ENCODE measurements around the gene RITA1. TPM values are rescaled to one million over a fixed set of nuclear protein-coding genes. Genes with fewer than 3 reads are reported as not detected.

RITA1 gene
- total and polyA plus RNA-seq, 10 of the 15 experiments (the other 5 are each of a cell fraction or from before 2014, with no cell fraction given), result 2.3 to 39.9 (median 24.8) TPM

DNA sequence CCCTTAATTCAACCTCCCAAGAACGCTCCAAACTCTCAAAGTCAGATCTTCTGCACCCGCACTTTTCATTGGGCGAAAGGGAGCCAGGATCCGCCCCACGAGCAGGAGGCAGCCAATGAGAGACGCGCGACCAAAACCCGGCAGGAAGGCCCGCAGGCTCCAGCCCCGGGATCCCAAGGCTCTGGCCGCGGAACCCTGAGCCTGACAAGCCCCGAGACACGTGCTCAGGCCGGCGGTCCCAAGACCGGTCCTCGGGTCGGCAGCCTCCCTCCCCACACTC is 681 bp upstream of the RITA1 start:
- no peaks in the 10 kb centered on the region for H4K20me1 ChIP-seq (ENCODE audit: control insufficient read depth, insufficient read depth)
- DNase-seq (ENCODE audit: low read depth, low spot score), result peak; percentile 81
- WGBS (ENCODE audit: insufficient coverage, insufficient replicate concordance, low lambda C conversion rate, missing lambda C conversion rate), result 1% methylated on average over 20 of the region's 20 CpGs
- TF ChIP-seq, protein P1, sequence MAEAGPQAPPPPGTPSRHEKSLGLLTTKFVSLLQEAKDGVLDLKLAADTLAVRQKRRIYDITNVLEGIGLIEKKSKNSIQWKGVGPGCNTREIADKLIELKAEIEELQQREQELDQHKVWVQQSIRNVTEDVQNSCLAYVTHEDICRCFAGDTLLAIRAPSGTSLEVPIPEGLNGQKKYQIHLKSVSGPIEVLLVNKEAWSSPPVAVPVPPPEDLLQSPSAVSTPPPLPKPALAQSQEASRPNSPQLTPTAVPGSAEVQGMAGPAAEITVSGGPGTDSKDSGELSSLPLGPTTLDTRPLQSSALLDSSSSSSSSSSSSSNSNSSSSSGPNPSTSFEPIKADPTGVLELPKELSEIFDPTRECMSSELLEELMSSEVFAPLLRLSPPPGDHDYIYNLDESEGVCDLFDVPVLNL (IDR thresholded peaks at IDR 0.05; ENCODE audit: low read depth, low read length), result no peak
- TF ChIP-seq SMARCA5 (IDR thresholded peaks at IDR 0.05) (no peak), CREB1 (IDR thresholded peaks at IDR 0.05; ENCODE audit: low read depth) (0 out of 2 replicates have a peak, but pooled peaks have one; percentile 1), IKZF1 (conservative IDR thresholded peaks at IDR 0.05) (no peak), MXI1 (IDR thresholded peaks at IDR 0.05; ENCODE audit: low read depth, low read length) (peak; percentile 60; the same call in 1 of the 2 replicates), SUPT20H (IDR thresholded peaks at IDR 0.05; ENCODE audit: borderline replicate concordance, control insufficient read depth, low read depth, low read length) (no peak), YBX1 (IDR thresholded peaks at IDR 0.05) (no peak), NFYA (IDR thresholded peaks at IDR 0.05; ENCODE audit: borderline replicate concordance, low read depth, low read length) (peak; percentile 11; the same call in 1 of the 2 replicates), ZNF24 (IDR thresholded peaks at IDR 0.05) (no peak), NFXL1 (IDR thresholded peaks at IDR 0.05; ENCODE audit: borderline replicate concordance) (no peak), CHD1 (IDR thresholded peaks at IDR 0.05; ENCODE audit: low read depth, low read length) (no peak)
- TF ChIP-seq, protein P2, sequence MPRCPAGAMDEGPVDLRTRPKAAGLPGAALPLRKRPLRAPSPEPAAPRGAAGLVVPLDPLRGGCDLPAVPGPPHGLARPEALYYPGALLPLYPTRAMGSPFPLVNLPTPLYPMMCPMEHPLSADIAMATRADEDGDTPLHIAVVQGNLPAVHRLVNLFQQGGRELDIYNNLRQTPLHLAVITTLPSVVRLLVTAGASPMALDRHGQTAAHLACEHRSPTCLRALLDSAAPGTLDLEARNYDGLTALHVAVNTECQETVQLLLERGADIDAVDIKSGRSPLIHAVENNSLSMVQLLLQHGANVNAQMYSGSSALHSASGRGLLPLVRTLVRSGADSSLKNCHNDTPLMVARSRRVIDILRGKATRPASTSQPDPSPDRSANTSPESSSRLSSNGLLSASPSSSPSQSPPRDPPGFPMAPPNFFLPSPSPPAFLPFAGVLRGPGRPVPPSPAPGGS (IDR thresholded peaks at IDR 0.05; ENCODE audit: borderline replicate concordance, insufficient read depth, low read depth, low read length, poor library complexity, severe bottlenecking), result no peak
- TF ChIP-seq, protein P3, sequence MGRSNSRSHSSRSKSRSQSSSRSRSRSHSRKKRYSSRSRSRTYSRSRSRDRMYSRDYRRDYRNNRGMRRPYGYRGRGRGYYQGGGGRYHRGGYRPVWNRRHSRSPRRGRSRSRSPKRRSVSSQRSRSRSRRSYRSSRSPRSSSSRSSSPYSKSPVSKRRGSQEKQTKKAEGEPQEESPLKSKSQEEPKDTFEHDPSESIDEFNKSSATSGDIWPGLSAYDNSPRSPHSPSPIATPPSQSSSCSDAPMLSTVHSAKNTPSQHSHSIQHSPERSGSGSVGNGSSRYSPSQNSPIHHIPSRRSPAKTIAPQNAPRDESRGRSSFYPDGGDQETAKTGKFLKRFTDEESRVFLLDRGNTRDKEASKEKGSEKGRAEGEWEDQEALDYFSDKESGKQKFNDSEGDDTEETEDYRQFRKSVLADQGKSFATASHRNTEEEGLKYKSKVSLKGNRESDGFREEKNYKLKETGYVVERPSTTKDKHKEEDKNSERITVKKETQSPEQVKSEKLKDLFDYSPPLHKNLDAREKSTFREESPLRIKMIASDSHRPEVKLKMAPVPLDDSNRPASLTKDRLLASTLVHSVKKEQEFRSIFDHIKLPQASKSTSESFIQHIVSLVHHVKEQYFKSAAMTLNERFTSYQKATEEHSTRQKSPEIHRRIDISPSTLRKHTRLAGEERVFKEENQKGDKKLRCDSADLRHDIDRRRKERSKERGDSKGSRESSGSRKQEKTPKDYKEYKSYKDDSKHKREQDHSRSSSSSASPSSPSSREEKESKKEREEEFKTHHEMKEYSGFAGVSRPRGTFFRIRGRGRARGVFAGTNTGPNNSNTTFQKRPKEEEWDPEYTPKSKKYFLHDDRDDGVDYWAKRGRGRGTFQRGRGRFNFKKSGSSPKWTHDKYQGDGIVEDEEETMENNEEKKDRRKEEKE (IDR thresholded peaks at IDR 0.05), result no peak
- TF ChIP-seq, protein P4, sequence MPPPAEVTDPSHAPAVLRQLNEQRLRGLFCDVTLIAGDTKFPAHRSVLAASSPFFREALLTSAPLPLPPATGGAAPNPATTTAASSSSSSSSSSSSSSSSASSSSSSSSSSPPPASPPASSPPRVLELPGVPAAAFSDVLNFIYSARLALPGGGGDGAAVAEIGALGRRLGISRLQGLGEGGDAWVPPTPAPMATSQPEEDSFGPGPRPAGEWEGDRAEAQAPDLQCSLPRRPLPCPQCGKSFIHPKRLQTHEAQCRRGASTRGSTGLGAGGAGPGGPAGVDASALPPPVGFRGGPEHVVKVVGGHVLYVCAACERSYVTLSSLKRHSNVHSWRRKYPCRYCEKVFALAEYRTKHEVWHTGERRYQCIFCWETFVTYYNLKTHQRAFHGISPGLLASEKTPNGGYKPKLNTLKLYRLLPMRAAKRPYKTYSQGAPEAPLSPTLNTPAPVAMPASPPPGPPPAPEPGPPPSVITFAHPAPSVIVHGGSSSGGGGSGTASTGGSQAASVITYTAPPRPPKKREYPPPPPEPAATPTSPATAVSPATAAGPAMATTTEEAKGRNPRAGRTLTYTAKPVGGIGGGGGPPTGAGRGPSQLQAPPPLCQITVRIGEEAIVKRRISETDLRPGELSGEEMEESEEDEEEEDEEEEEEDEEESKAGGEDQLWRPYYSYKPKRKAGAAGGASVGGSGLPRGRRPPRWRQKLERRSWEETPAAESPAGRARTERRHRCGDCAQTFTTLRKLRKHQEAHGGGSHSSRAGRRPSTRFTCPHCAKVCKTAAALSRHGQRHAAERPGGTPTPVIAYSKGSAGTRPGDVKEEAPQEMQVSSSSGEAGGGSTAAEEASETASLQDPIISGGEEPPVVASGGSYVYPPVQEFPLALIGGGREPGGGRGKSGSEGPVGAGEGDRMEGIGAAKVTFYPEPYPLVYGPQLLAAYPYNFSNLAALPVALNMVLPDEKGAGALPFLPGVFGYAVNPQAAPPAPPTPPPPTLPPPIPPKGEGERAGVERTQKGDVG (CRISPR knock-in tag; IDR thresholded peaks at IDR 0.05), result no peak

More for the DNA sequence above, 681 bp upstream of the RITA1 start:
- H3K79me2 ChIP-seq (ENCODE audit: control insufficient read depth, insufficient read depth, low read length), result peaks cover 50% of the 10 kb centered on the region
- no peaks in the 10 kb centered on the region for H3K27me3 ChIP-seq (replicated peaks in 1 of 2; ENCODE audit: control insufficient read depth in 2 of 2, insufficient read depth in 2 of 2, low read length in 1 of 2)
- peaks cover 8 to 21% of the 10 kb centered on the region in 2 experiments for H3K36me3 ChIP-seq (ENCODE audit: control insufficient read depth in 2 of 2, insufficient read depth in 2 of 2, low read length in 1 of 2)
- H3K4me3 ChIP-seq, result peak overlapping the region; percentile 86
- peak overlapping the region; percentile 94 for H3K27ac ChIP-seq (ENCODE audit: control insufficient read depth, insufficient read depth)
- ATAC-seq (peak; percentile 87), FAIRE-seq (peak; percentile 98)
- H3K4me1 ChIP-seq (ENCODE audit: control insufficient read depth, insufficient read depth, low read length), result peaks cover 9% of the 10 kb centered on the region
- RAD21 ChIA-PET (ENCODE audit: unreplicated experiment), result interaction anchor here (0.8 to 2.2 kb wide), 7 partner anchors 18 to 261 kb away, joined by 3 to 8 read pairs (median 3); no protein-coding TSS in a partner anchor
- TSS peak; percentile 72 for BruUV-seq (replicated peaks)
- peak overlapping the region; percentile 97 for H2AFZ ChIP-seq (ENCODE audit: control insufficient read depth, low read depth, low read length)
- POLR2A ChIA-PET, result interaction anchor here (0.6 to 2.9 kb wide), 5 partner anchors 32 to 83 kb away, joined by 4 to 21 read pairs (median 8); partner anchors contain the start of gene TPCN1
- H3K9me3 ChIP-seq (replicated peaks; ENCODE audit: control insufficient read depth, insufficient read depth, low read length), result no peaks in the 10 kb centered on the region
- peak overlapping the region; percentile 93 for H3K4me2 ChIP-seq (ENCODE audit: control insufficient read depth, insufficient read depth)
- CTCF ChIA-PET, result interaction anchor here (1.0 to 3.9 kb wide), 6 partner anchors 11 to 196 kb away, joined by 3 to 29 read pairs (median 5); no protein-coding TSS in a partner anchor
- H3K9ac ChIP-seq (ENCODE audit: control insufficient read depth, insufficient read depth, low read length), result peak overlapping the region; percentile 97
- in situ Hi-C loops (cut with MboI) (no loop called here), intact Hi-C loops (cut with micrococcal nuclease; ENCODE audit: unreplicated experiment) (loop anchor here (5.0 kb wide), 1 partner anchor 237 kb away; the partner anchor contains the start of gene SDSL)
- SMC1A ChIA-PET (ENCODE audit: uncharacterized antibody, unreplicated experiment), result interaction anchor here (0.7 to 4.4 kb wide), 5 partner anchors 12 to 49 kb away, joined by 3 to 24 read pairs (median 5); no protein-coding TSS in a partner anchor
